Measurements from ENCODE around the gene MYO1D. TPM values are rescaled to one million over a fixed set of nuclear protein-coding genes. Genes with fewer than 3 reads are reported as not detected.

Gene MYO1D
- total and polyA plus RNA-seq, 7 donors, result 6.2 to 184 (median 21.6) TPM

DNA sequence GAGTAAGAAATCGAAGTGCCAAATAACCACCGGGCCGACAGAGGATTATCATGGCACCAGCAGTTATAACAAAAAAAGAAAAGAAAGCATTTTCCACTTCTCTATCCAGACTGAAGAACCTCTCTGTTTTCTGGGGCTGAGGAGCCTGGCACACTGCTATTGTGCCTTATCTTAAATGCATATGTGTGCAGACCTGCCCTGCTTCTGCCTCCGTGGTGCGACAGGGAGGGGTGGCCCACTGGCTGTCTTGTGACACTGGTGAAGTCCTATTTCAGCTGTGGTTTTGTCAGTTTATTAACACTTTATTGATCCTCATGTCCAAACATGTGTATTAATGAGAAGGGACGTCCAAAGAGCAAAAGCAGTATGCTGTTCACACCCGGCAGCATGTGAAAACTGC, 334.7 kb downstream of the MYO1D start:
- Histone ChIP-seq H3K27me3 (no peaks in the 10 kb centered on the region), H3K36me3 (no peaks in the 10 kb centered on the region), H3K27ac (no peak overlapping the region), H3K4me3 (no peak overlapping the region), H3K4me1 (no peaks in the 10 kb centered on the region), H3K9me3 (no peaks in the 10 kb centered on the region)
- TF ChIP-seq POLR2A (IDR thresholded peaks at IDR 0.05), result no peak
- no peak for TF ChIP-seq POLR2AphosphoS5 (IDR thresholded peaks at IDR 0.05)
- TF ChIP-seq EP300 (IDR thresholded peaks at IDR 0.05), result no peak
- TF ChIP-seq, protein P1, sequence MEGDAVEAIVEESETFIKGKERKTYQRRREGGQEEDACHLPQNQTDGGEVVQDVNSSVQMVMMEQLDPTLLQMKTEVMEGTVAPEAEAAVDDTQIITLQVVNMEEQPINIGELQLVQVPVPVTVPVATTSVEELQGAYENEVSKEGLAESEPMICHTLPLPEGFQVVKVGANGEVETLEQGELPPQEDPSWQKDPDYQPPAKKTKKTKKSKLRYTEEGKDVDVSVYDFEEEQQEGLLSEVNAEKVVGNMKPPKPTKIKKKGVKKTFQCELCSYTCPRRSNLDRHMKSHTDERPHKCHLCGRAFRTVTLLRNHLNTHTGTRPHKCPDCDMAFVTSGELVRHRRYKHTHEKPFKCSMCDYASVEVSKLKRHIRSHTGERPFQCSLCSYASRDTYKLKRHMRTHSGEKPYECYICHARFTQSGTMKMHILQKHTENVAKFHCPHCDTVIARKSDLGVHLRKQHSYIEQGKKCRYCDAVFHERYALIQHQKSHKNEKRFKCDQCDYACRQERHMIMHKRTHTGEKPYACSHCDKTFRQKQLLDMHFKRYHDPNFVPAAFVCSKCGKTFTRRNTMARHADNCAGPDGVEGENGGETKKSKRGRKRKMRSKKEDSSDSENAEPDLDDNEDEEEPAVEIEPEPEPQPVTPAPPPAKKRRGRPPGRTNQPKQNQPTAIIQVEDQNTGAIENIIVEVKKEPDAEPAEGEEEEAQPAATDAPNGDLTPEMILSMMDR (IDR thresholded peaks at IDR 0.05), result no peak
- no peak for DNase-seq
- 94 to 95% methylated on average over 7 of the region's 7 CpGs for WGBS, 2 donors
- intact Hi-C loops (cut with DNase I), result no loop called here

DNA sequence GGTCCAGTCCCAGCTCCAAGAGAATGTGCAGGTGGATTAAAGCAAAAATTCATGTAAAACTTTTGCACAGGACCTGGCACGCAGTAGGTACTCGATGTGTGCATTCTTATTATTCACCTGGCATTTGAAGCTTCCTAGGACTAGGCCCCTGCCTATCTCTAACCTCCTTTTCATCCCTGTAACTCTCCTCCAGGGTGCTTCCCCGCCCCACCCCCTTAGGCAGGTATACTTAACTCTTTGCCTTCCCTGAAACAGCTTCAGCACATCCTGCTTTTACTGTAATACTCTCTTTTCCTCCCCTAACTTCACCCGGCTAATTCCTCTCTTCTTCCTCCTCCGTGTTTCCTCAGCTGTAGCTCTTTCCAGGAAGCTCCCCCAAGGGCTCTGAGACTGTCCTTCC, 335.3 kb downstream of the MYO1D start:
- DNase-seq, result no peak
- H3K27ac ChIP-seq, result no peak overlapping the region
- H3K4me1 ChIP-seq, result no peaks in the 10 kb centered on the region
- WGBS, 2 donors, result 80 to 88% methylated on average over 5 of the region's 5 CpGs
- no peak overlapping the region for H3K4me3 ChIP-seq
- TF ChIP-seq POLR2A (IDR thresholded peaks at IDR 0.05), result no peak
- TF ChIP-seq EP300 (IDR thresholded peaks at IDR 0.05), result no peak
- TF ChIP-seq, protein P1 (IDR thresholded peaks at IDR 0.05), result no peak
- no peak for TF ChIP-seq POLR2AphosphoS5 (IDR thresholded peaks at IDR 0.05)
- no peaks in the 10 kb centered on the region for H3K27me3 ChIP-seq
- no peaks in the 10 kb centered on the region for H3K9me3 ChIP-seq
- intact Hi-C loops (cut with DNase I), result no loop called here
- H3K36me3 ChIP-seq, result no peaks in the 10 kb centered on the region

DNA sequence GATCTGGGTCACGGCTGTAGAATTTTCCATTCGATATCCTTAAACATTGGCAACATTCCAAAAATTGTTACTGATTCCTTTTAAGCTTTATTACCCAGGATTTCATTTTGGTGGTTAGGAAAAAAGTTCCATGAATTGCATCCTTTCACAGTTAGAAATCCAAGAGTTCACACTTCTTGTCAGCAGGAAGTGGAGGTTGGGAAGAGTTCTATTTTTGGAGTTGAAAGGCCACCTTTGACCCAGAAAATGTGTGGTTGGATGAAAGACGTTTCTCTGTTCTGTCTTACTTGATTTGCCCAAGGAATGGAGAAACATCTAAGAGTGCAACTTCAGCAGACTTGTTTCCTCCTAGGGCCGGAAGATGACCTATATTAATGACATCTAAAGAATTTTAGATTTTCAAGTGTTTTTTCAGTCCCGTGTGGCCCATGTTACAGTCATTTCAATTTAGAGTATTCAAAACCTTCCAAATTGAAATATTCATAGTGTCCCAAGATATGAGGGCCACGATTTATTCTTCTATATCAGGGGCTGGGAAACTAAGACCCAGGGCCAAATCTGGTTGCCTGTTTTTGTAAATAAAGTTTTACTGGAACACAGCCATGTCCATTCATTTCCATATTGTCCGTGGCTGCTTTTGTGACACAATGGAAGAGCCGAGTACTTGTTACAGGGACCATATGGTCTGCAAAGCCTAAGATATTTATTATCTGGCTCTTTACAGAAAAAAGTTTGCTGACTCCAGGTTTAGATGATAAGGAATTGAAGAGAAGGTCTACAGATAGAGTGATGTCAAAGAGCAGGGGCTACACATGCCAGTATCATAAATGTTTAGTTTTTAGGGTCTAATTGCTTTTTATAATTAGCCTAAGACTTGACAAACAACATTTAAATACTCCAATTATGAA, 339.9 kb downstream of the MYO1D start:
- no peak for DNase-seq
- 72 to 80% methylated on average over 8 of the region's 8 CpGs for WGBS, 2 donors
- Histone ChIP-seq H3K27me3 (no peaks in the 10 kb centered on the region), H3K36me3 (no peaks in the 10 kb centered on the region), H3K4me1 (no peaks in the 10 kb centered on the region), H3K27ac (no peak overlapping the region), H3K4me3 (no peak overlapping the region), H3K9me3 (no peaks in the 10 kb centered on the region)
- TF ChIP-seq, protein P1 (IDR thresholded peaks at IDR 0.05), result no peak
- no peak for TF ChIP-seq POLR2A (IDR thresholded peaks at IDR 0.05)
- TF ChIP-seq EP300 (IDR thresholded peaks at IDR 0.05), result no peak
- TF ChIP-seq POLR2AphosphoS5 (IDR thresholded peaks at IDR 0.05), result no peak
- intact Hi-C loops (cut with DNase I), result no loop called here

DNA sequence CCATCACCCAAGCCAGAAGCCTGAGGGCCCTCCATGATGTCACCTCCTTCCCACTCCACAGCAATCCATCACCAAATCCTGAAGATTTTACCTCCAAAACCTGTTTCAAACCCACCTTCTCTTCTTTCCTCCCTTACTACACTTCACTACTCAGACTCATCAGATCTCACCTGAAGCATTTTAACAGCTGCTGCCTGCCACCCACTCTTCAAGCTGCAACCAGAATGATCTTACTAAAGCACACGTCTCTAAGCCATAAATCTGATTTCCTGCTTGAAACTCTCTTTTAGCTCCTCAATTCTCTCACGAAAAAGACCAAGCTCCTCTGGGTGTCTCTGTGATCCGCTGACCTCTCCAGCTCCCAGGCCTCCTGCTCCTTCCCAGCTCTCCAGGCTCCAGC, 343.6 kb downstream of the MYO1D start:
- WGBS, 2 donors, result 80 to 88% methylated on average over 3 of the region's 3 CpGs
- Histone ChIP-seq H3K27ac (no peak overlapping the region), H3K9me3 (no peaks in the 10 kb centered on the region), H3K27me3 (no peaks in the 10 kb centered on the region), H3K4me3 (no peak overlapping the region), H3K4me1 (no peaks in the 10 kb centered on the region), H3K36me3 (no peaks in the 10 kb centered on the region)
- TF ChIP-seq EP300 (IDR thresholded peaks at IDR 0.05) (no peak), POLR2AphosphoS5 (IDR thresholded peaks at IDR 0.05) (no peak)
- TF ChIP-seq, protein P1 (IDR thresholded peaks at IDR 0.05), result no peak
- DNase-seq, result no peak
- intact Hi-C loops (cut with DNase I), result no loop called here
